NCI-H146 (cell line): Measurements from ENCODE around the gene FYB2.
"Not testable (repeated sequence)": the region's sequence is repeated elsewhere in the genome, so short reads cannot be mapped to it uniquely, and the experiment has no call there.

Experiments
- DNase-seq: peaks from one replicate; lab custom pipeline; 2025; lab: John Stamatoyannopoulos, UW

Gene FYB2

GRCh38 chr1:56795870-56796269 lies 23.3 kb downstream of the FYB2 start:
- no peak for DNase-seq

- no peak for DNase-seq
Observed at GRCh38 chr1:56790036-56790435, 29.2 kb downstream of the FYB2 start.

GRCh38 chr1:56788588-56788987 lies 30.6 kb downstream of the FYB2 start:
- no peak for DNase-seq

GRCh38 chr1:56788102-56788501 lies 31.1 kb downstream of the FYB2 start:
- DNase-seq, result no peak

- no peak for DNase-seq
Observed at GRCh38 chr1:56787330-56787729, 31.9 kb downstream of the FYB2 start.

- no peak for DNase-seq
Observed at GRCh38 chr1:56782773-56783172, 36.4 kb downstream of the FYB2 start.

GRCh38 chr1:56780826-56781225 lies 38.4 kb downstream of the FYB2 start:
- no peak for DNase-seq

- DNase-seq, result no peak
Observed at GRCh38 chr1:56780128-56780750, 39.0 kb downstream of the FYB2 start.

GRCh38 chr1:56777972-56778371 lies 41.2 kb downstream of the FYB2 start:
- no peak for DNase-seq

GRCh38 chr1:56774732-56775131 lies 44.5 kb downstream of the FYB2 start:
- DNase-seq, result not testable (repeated sequence)

GRCh38 chr1:56774067-56774609 lies 45.1 kb downstream of the FYB2 start:
- no peak for DNase-seq

GRCh38 chr1:56773341-56774066 lies 45.7 kb downstream of the FYB2 start:
- DNase-seq, result no peak

- DNase-seq, result no peak
Observed at GRCh38 chr1:56771717-56772116, 47.5 kb downstream of the FYB2 start.

- no peak for DNase-seq
Observed at GRCh38 chr1:56758794-56759193, 60.4 kb downstream of the FYB2 start.

- no peak for DNase-seq
Observed at GRCh38 chr1:56758135-56758534, 61.1 kb downstream of the FYB2 start.

- no peak for DNase-seq
Observed at GRCh38 chr1:56755911-56756310, 63.3 kb downstream of the FYB2 start.

GRCh38 chr1:56754708-56755479 lies 64.3 kb downstream of the FYB2 start:
- DNase-seq, result no peak

- DNase-seq, result no peak
Observed at GRCh38 chr1:56745231-56745630, 74.0 kb downstream of the FYB2 start.

- no peak for DNase-seq
Observed at GRCh38 chr1:56728964-56729363, 90.2 kb downstream of the FYB2 start.

- no peak for DNase-seq
Observed at GRCh38 chr1:56726706-56727105, 92.5 kb downstream of the FYB2 start.

GRCh38 chr1:56719171-56719570 lies 100.0 kb downstream of the FYB2 start:
- no peak for DNase-seq

- no peak for DNase-seq
Observed at GRCh38 chr1:56715156-56715555, 104.0 kb downstream of the FYB2 start.

- DNase-seq, result no peak
Observed at GRCh38 chr1:56713112-56713511, 106.1 kb downstream of the FYB2 start.
